Measurements from ENCODE around the gene LIN37. TPM values are rescaled to one million over a fixed set of nuclear protein-coding genes. Genes with fewer than 3 reads are reported as not detected.

LIN37 gene
- total and polyA plus RNA-seq, 4 donors: 2.6 to 7.0 (median 6.1) TPM

DNA sequence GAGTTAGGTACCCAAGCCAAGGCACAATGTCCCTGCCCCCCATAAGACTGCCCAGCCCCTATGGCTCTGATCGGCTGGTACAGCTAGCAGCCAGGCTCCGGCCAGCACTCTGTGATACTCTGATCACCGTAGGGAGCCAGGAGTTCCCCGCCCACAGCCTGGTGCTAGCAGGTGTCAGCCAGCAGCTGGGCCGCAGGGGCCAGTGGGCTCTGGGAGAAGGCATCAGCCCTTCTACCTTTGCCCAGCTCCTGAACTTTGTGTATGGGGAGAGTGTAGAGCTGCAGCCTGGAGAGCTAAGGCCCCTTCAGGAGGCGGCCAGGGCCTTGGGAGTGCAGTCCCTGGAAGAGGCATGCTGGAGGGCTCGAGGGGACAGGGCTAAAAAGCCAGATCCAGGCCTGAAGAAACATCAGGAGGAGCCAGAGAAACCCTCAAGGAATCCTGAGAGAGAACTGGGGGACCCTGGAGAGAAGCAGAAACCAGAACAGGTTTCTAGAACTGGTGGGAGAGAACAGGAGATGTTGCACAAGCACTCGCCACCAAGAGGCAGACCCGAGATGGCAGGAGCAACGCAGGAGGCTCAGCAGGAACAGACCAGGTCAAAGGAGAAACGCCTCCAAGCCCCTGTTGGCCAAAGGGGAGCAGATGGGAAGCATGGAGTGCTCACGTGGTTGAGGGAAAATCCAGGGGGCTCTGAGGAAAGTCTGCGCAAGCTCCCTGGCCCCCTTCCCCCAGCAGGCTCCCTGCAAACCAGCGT is 33.6 kb upstream of the LIN37 start:
- no peak overlapping the region for H3K4me3 ChIP-seq (ENCODE audit: low read depth in 1 of 3, low read length in 3 of 3)
- no peaks in the 10 kb centered on the region for H3K27me3 ChIP-seq (ENCODE audit: control insufficient read depth in 4 of 4, insufficient read depth in 4 of 4, low read length in 3 of 4)
- no peak for DNase-seq (ENCODE audit: low spot score)
- no peaks in the 10 kb centered on the region for H3K9me3 ChIP-seq (ENCODE audit: control insufficient read depth in 4 of 4, low read length in 3 of 4)
- H3K36me3 ChIP-seq (ENCODE audit: control insufficient read depth in 4 of 4, insufficient read depth in 3 of 4, low read depth in 1 of 4, low read length in 3 of 4): no peaks in the 10 kb centered on the region
- H3K4me1 ChIP-seq (ENCODE audit: control insufficient read depth in 4 of 4, insufficient read depth in 4 of 4, low read length in 3 of 4): peaks cover 9 to 29% (median 20%) of the 10 kb centered on the region in 4 donors
- H3K9ac ChIP-seq (ENCODE audit: low read depth in 1 of 2, low read length in 2 of 2): no peak overlapping the region
- no peak overlapping the region for H3K27ac ChIP-seq (ENCODE audit: low read depth in 1 of 2, low read length in 2 of 2)
- TF ChIP-seq, protein P1, sequence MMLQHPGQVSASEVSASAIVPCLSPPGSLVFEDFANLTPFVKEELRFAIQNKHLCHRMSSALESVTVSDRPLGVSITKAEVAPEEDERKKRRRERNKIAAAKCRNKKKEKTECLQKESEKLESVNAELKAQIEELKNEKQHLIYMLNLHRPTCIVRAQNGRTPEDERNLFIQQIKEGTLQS (IDR thresholded peaks at IDR 0.05): no peak
- no peak for TF ChIP-seq HNF4G (IDR thresholded peaks at IDR 0.05)
- TF ChIP-seq RXRA (IDR thresholded peaks at IDR 0.05): no peak
- TF ChIP-seq HNF4A (conservative IDR thresholded peaks at IDR 0.05): no peak
- TF ChIP-seq FOXA2 (IDR thresholded peaks at IDR 0.05): no peak
- TF ChIP-seq YY1 (IDR thresholded peaks at IDR 0.05): no peak
- no peak for TF ChIP-seq TAF1 (conservative IDR thresholded peaks at IDR 0.05)
- TF ChIP-seq RAD21 (IDR thresholded peaks at IDR 0.05): no peak
- TF ChIP-seq, protein P2, sequence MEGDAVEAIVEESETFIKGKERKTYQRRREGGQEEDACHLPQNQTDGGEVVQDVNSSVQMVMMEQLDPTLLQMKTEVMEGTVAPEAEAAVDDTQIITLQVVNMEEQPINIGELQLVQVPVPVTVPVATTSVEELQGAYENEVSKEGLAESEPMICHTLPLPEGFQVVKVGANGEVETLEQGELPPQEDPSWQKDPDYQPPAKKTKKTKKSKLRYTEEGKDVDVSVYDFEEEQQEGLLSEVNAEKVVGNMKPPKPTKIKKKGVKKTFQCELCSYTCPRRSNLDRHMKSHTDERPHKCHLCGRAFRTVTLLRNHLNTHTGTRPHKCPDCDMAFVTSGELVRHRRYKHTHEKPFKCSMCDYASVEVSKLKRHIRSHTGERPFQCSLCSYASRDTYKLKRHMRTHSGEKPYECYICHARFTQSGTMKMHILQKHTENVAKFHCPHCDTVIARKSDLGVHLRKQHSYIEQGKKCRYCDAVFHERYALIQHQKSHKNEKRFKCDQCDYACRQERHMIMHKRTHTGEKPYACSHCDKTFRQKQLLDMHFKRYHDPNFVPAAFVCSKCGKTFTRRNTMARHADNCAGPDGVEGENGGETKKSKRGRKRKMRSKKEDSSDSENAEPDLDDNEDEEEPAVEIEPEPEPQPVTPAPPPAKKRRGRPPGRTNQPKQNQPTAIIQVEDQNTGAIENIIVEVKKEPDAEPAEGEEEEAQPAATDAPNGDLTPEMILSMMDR (IDR thresholded peaks at IDR 0.05; ENCODE audit: low read depth, low read length, missing input control): no peak
- TF ChIP-seq FOXA1 (IDR thresholded peaks at IDR 0.05): no peak
- no peak for TF ChIP-seq GABPA (IDR thresholded peaks at IDR 0.05 in 1 of 2, conservative IDR thresholded peaks at IDR 0.05 in 1 of 2)
- no peak for TF ChIP-seq EGR1 (IDR thresholded peaks at IDR 0.05; ENCODE audit: low read depth in 2 of 2)
- TF ChIP-seq SP1 (IDR thresholded peaks at IDR 0.05): no peak
- TF ChIP-seq, protein P3, sequence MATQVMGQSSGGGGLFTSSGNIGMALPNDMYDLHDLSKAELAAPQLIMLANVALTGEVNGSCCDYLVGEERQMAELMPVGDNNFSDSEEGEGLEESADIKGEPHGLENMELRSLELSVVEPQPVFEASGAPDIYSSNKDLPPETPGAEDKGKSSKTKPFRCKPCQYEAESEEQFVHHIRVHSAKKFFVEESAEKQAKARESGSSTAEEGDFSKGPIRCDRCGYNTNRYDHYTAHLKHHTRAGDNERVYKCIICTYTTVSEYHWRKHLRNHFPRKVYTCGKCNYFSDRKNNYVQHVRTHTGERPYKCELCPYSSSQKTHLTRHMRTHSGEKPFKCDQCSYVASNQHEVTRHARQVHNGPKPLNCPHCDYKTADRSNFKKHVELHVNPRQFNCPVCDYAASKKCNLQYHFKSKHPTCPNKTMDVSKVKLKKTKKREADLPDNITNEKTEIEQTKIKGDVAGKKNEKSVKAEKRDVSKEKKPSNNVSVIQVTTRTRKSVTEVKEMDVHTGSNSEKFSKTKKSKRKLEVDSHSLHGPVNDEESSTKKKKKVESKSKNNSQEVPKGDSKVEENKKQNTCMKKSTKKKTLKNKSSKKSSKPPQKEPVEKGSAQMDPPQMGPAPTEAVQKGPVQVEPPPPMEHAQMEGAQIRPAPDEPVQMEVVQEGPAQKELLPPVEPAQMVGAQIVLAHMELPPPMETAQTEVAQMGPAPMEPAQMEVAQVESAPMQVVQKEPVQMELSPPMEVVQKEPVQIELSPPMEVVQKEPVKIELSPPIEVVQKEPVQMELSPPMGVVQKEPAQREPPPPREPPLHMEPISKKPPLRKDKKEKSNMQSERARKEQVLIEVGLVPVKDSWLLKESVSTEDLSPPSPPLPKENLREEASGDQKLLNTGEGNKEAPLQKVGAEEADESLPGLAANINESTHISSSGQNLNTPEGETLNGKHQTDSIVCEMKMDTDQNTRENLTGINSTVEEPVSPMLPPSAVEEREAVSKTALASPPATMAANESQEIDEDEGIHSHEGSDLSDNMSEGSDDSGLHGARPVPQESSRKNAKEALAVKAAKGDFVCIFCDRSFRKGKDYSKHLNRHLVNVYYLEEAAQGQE (IDR thresholded peaks at IDR 0.05): no peak
- no peak for TF ChIP-seq JUND (IDR thresholded peaks at IDR 0.05)
- TF ChIP-seq, protein P4, sequence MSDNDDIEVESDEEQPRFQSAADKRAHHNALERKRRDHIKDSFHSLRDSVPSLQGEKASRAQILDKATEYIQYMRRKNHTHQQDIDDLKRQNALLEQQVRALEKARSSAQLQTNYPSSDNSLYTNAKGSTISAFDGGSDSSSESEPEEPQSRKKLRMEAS (IDR thresholded peaks at IDR 0.05): no peak
- TF ChIP-seq, protein P5, sequence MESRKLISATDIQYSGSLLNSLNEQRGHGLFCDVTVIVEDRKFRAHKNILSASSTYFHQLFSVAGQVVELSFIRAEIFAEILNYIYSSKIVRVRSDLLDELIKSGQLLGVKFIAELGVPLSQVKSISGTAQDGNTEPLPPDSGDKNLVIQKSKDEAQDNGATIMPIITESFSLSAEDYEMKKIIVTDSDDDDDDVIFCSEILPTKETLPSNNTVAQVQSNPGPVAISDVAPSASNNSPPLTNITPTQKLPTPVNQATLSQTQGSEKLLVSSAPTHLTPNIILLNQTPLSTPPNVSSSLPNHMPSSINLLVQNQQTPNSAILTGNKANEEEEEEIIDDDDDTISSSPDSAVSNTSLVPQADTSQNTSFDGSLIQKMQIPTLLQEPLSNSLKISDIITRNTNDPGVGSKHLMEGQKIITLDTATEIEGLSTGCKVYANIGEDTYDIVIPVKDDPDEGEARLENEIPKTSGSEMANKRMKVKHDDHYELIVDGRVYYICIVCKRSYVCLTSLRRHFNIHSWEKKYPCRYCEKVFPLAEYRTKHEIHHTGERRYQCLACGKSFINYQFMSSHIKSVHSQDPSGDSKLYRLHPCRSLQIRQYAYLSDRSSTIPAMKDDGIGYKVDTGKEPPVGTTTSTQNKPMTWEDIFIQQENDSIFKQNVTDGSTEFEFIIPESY (IDR thresholded peaks at IDR 0.05): no peak
- 81% methylated on average over 14 of the region's 14 CpGs for WGBS

Measured in liver (tissue), 9 donors.